MCF 10A (cell line): ENCODE results near the gene HIGD1A. TPM values are rescaled to one million over a fixed set of nuclear protein-coding genes. Genes with fewer than 3 reads are reported as not detected.

ENCODE experiments used
- BruUV-seq: library from RNA; stranded (reverse); fragments of 400-500 nt; replicated peaks from 2 replicates; lab custom pipeline; 2021; lab: Mats Ljungman, UMichigan
- CTCF ChIA-PET: fragments of 300-600 bp; sonication (Branson Sonifier 250); formaldehyde crosslinking; extraction: SDS; loops from one replicate; lab custom pipeline; 2021; ENCODE audit warnings: antibody characterized with exemption, inconsistent platforms; lab: Yijun Ruan, JAX
- POLR2A ChIA-PET: fragments of 300-600, 350-650 bp; sonication (Branson Sonifier 250); formaldehyde crosslinking; extraction: SDS; loops from one replicate; lab custom pipeline; 2020; ENCODE audit warnings: antibody characterized with exemption, inconsistent platforms; lab: Yijun Ruan, JAX
- DNase-seq: peaks from one replicate; pipeline ENCODE4 v3.0.0-alpha.2; 2018; ENCODE audit not compliant: unreplicated experiment
- H3K27ac Mint-ChIP-seq: one replicate; pipeline ENCODE4 v1.8.0; 2022; ENCODE audit warnings: mild to moderate bottlenecking, low read depth, mixed read lengths; ENCODE audit not compliant: unreplicated experiment
- H3K27me3 Mint-ChIP-seq: one replicate; pipeline ENCODE4 v1.8.0; 2022; ENCODE audit warnings: mixed read lengths; ENCODE audit not compliant: insufficient read depth, unreplicated experiment
- H3K36me3 Mint-ChIP-seq: one replicate; pipeline ENCODE4 v1.8.0; 2022; ENCODE audit warnings: mild to moderate bottlenecking, moderate library complexity, mixed read lengths; ENCODE audit not compliant: insufficient read depth, unreplicated experiment
- H3K4me1 Mint-ChIP-seq: one replicate; pipeline ENCODE4 v1.8.0; 2022; ENCODE audit warnings: mixed read lengths; ENCODE audit not compliant: insufficient read depth, unreplicated experiment
- H3K4me3 Mint-ChIP-seq: one replicate; pipeline ENCODE4 v1.8.0; 2022; ENCODE audit warnings: mild to moderate bottlenecking, moderate library complexity, mixed read lengths; ENCODE audit not compliant: unreplicated experiment
- H3K9me3 Mint-ChIP-seq: one replicate; pipeline ENCODE4 v1.8.0; 2022; ENCODE audit warnings: mixed read lengths; ENCODE audit not compliant: unreplicated experiment
- CTCF ChIP-seq: fragments of 200-600 bp; IDR thresholded peaks from one replicate; pipeline ENCODE4 v1.8.0; 2022; ENCODE audit warnings: antibody characterized with exemption, mild to moderate bottlenecking; ENCODE audit not compliant: unreplicated experiment
- intact Hi-C: fragments of 100-400 bp; cut with micrococcal nuclease; formaldehyde crosslinking; loops from 2 replicates; pipeline ENCODE4 v1.14.1; 2022
- total RNA-seq: library from RNA; stranded (reverse); gene quantifications from 2 replicates; pipeline ENCODE4 v1.2.3, GENCODE V29; 2022

HIGD1A gene
- total RNA-seq, 1 experiment from 2014 or later: 140 TPM

- TSS peak; percentile 27 for BruUV-seq
- TF ChIP-seq CTCF: no peak
- Mint-ChIP-seq H3K4me3 (peak overlapping the region; percentile 92), H3K27ac (peak overlapping the region; percentile 90), H3K36me3 (peaks cover 32% of the 10 kb centered on the region), H3K27me3 (no peaks in the 10 kb centered on the region), H3K4me1 (peaks cover 22% of the 10 kb centered on the region), H3K9me3 (no peaks in the 10 kb centered on the region)
- DNase-seq: no peak
- POLR2A ChIA-PET: interaction anchor here (0.7 to 7.3 kb wide), 21 partner anchors 9 to 643 kb away, joined by 3 to 104 read pairs (median 8); partner anchors contain the start of genes NKTR, SEC22C and SS18L2
- CTCF ChIA-PET: interaction anchor here (0.7 to 0.9 kb wide), 3 partner anchors 9 to 19 kb away, joined by 3 to 6 read pairs (median 3); no protein-coding TSS in a partner anchor
- intact Hi-C loops: loop anchor here (5.0 kb wide), 1 partner anchor 34 kb away; no protein-coding TSS in a partner anchor
These were observed 1.3 kb downstream of the HIGD1A start for GRCh38 chr3:42802876-42803413.

GRCh38 chr3:42801784-42802183 is 2.5 kb downstream of the HIGD1A start:
- no peak for DNase-seq
- Mint-ChIP-seq H3K27me3 (no peaks in the 10 kb centered on the region), H3K4me1 (peaks cover 22% of the 10 kb centered on the region), H3K36me3 (peaks cover 32% of the 10 kb centered on the region), H3K4me3 (peak overlapping the region; percentile 92), H3K9me3 (no peaks in the 10 kb centered on the region), H3K27ac (peak overlapping the region; percentile 90)
- intact Hi-C loops: loop anchor here (5.0 kb wide), 1 partner anchor 36 kb away; no protein-coding TSS in a partner anchor
- BruUV-seq: no TSS peak
- ChIA-PET POLR2A (interaction anchor here (0.8 to 6.8 kb wide), 7 partner anchors 8 to 30 kb away, joined by 5 to 78 read pairs (median 16); no protein-coding TSS in a partner anchor), CTCF (no interaction called here)
- TF ChIP-seq CTCF: no peak

- DNase-seq: no peak
- no TSS peak for BruUV-seq
- Mint-ChIP-seq H3K4me1 (peaks cover 22% of the 10 kb centered on the region), H3K27ac (no peak overlapping the region), H3K9me3 (no peaks in the 10 kb centered on the region), H3K4me3 (no peak overlapping the region), H3K36me3 (peaks cover 32% of the 10 kb centered on the region), H3K27me3 (no peaks in the 10 kb centered on the region)
- POLR2A ChIA-PET: interaction anchor here (0.7 to 6.8 kb wide), 7 partner anchors 13 to 60 kb away, joined by 3 to 78 read pairs (median 5); no protein-coding TSS in a partner anchor
- no peak for TF ChIP-seq CTCF
- CTCF ChIA-PET: interaction anchor here (1.0 to 1.6 kb wide), 2 partner anchors 18 to 28 kb away, joined by 4 read pairs; no protein-coding TSS in a partner anchor
- intact Hi-C loops: loop anchor here (5.0 kb wide), 1 partner anchor 36 kb away; no protein-coding TSS in a partner anchor
These were observed 3.2 kb downstream of the HIGD1A start for GRCh38 chr3:42801048-42801620.

- H3K9me3 Mint-ChIP-seq: no peaks in the 10 kb centered on the region
- intact Hi-C loops: loop anchor here (5.0 kb wide), 1 partner anchor 37 kb away; no protein-coding TSS in a partner anchor
- no TSS peak for BruUV-seq
- no peaks in the 10 kb centered on the region for H3K27me3 Mint-ChIP-seq
- no peak overlapping the region for H3K27ac Mint-ChIP-seq
- H3K4me1 Mint-ChIP-seq: peaks cover 22% of the 10 kb centered on the region
- POLR2A ChIA-PET: interaction anchor here (0.6 to 6.8 kb wide), 8 partner anchors 15 to 219 kb away, joined by 3 to 51 read pairs (median 4); no protein-coding TSS in a partner anchor
- no peak for DNase-seq
- CTCF ChIA-PET: interaction anchor here (0.8 to 1.6 kb wide), 5 partner anchors 11 to 31 kb away, joined by 3 to 5 read pairs (median 4); no protein-coding TSS in a partner anchor
- H3K4me3 Mint-ChIP-seq: no peak overlapping the region
- no peak for TF ChIP-seq CTCF
- peaks cover 32% of the 10 kb centered on the region for H3K36me3 Mint-ChIP-seq
These were observed 4.0 kb downstream of the HIGD1A start for GRCh38 chr3:42800251-42800650.
